Gastroesophageal sphincter (tissue), 3 donors: ENCODE data around the gene ARL4C.

Source experiments
- CTCF ChIP-seq, 4 experiments: fragments of 200-600 bp in 2 of 4; fragments of 450-650 bp in 2 of 4; sonication (generic) in 1 of 4; IDR thresholded peaks; one replicate each; pipeline ENCODE4 v1.5.1; 2017 to 2019; ENCODE audit warnings: antibody characterized with exemption in 4 of 4, mild to moderate bottlenecking in 2 of 4, moderate library complexity in 2 of 4
- POLR2A ChIP-seq, 2 donors: fragments of 450-650 bp; IDR thresholded peaks; one replicate each; pipeline ENCODE4 v1.6.1; 2017; ENCODE audit warnings: antibody characterized with exemption in 2 of 2, mild to moderate bottlenecking in 2 of 2, moderate library complexity in 1 of 2

- TF ChIP-seq CTCF (IDR thresholded peaks at IDR 0.05) (no peak), POLR2A (IDR thresholded peaks at IDR 0.05) (no peak)
Measured at GRCh38 chr2:234444242-234444730, 52.6 kb downstream of the ARL4C start.
